Spleen (tissue), 7 donors: ENCODE data around the gene IMMP2L.

ENCODE experiments used
- POLR2A ChIP-seq, 3 donors: fragments of 450-650 bp; IDR thresholded peaks; one replicate each; pipeline ENCODE4 v1.5.1; 2017; ENCODE audit warnings: antibody characterized with exemption in 3 of 3, mild to moderate bottlenecking in 1 of 3
- POLR2AphosphoS5 ChIP-seq, 3 donors: sonication (generic); formaldehyde crosslinking; IDR thresholded peaks; one replicate each; pipeline ENCODE4 v1.5.1; 2017; ENCODE audit warnings: antibody characterized with exemption in 3 of 3
- TF ChIP-seq, protein P1 (sequence below), 11 experiments: fragments of 200-600 bp in 7 of 11; fragments of 450-650 bp in 4 of 11; sonication (generic) in 4 of 11; IDR thresholded peaks in 8 of 11; conservative IDR thresholded peaks in 3 of 11; 1 replicate in 7 of 11; 2 replicates in 4 of 11; pipeline versions ENCODE4 v1.4.0 to v1.8.0; 2016 to 2021; ENCODE audit warnings: antibody characterized with exemption in 11 of 11, inconsistent platforms in 4 of 11, mild to moderate bottlenecking in 1 of 11
- donor health status: DM: no; HTN: no; CAD: no; lungs with moderate emphysema.
- donor health status: DM: no; HTN: no; CAD: no.
- donor health status: DM: no; HTN: no; CAD: no.

DNA sequence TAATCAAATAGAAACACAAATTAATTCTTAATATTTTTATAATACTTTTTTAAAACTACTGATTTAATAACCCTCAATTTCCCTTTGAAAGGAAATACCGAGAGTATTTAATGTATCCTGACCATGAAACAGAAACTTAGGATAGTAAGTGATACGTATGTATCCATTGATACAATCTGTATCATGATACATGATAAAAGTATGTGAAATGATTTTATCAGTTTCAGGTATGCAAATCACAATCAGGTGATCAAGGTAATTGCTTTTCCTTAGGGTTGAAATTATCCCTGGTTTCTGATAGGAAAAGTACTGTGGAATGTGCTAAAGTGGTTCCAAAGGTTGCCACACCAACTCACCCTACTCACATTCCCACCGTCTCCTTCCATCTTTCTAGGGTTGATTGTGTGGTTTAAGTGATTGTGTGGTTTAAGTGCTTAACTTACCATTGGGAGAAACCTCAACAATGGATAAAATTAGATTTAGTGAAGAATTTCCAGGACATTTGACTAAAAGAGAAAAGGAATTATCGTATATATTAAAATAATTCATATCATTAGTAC lies 333.0 kb downstream of the IMMP2L start:
- TF ChIP-seq, protein P1, sequence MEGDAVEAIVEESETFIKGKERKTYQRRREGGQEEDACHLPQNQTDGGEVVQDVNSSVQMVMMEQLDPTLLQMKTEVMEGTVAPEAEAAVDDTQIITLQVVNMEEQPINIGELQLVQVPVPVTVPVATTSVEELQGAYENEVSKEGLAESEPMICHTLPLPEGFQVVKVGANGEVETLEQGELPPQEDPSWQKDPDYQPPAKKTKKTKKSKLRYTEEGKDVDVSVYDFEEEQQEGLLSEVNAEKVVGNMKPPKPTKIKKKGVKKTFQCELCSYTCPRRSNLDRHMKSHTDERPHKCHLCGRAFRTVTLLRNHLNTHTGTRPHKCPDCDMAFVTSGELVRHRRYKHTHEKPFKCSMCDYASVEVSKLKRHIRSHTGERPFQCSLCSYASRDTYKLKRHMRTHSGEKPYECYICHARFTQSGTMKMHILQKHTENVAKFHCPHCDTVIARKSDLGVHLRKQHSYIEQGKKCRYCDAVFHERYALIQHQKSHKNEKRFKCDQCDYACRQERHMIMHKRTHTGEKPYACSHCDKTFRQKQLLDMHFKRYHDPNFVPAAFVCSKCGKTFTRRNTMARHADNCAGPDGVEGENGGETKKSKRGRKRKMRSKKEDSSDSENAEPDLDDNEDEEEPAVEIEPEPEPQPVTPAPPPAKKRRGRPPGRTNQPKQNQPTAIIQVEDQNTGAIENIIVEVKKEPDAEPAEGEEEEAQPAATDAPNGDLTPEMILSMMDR (IDR thresholded peaks at IDR 0.05 in 8 of 11, conservative IDR thresholded peaks at IDR 0.05 in 3 of 11), result no peak
- TF ChIP-seq POLR2A (IDR thresholded peaks at IDR 0.05), result no peak
- TF ChIP-seq POLR2AphosphoS5 (IDR thresholded peaks at IDR 0.05), result no peak
